ENCODE data around the gene KLK7.
A peak's percentile ranks its signal among the peaks of the same experiment; 100 is the strongest.

Gene KLK7

GRCh38 chr19:51022526-51022925 is 38.8 kb upstream of the KLK7 start:
- no peaks in the 10 kb centered on the region for H4K20me1 ChIP-seq (ENCODE audit: low read depth, low read length)
- H3K79me2 ChIP-seq (ENCODE audit: insufficient read depth, low read length) = no peaks in the 10 kb centered on the region
- H3K27ac ChIP-seq (ENCODE audit: low read depth, low read length) = no peak overlapping the region
- H3K9me3 ChIP-seq (ENCODE audit: insufficient read depth, low read length) = no peaks in the 10 kb centered on the region
- no peaks in the 10 kb centered on the region for H3K36me3 ChIP-seq (ENCODE audit: low read length)
- H3K9ac ChIP-seq (ENCODE audit: low read length) = no peak overlapping the region
- TF ChIP-seq EZH2phosphoT487 (conservative IDR thresholded peaks at IDR 0.05; ENCODE audit: low read length) (no peak), CTCF (IDR thresholded peaks at IDR 0.05; ENCODE audit: insufficient read depth, low read length, poor library complexity, severe bottlenecking) (no peak)
- H3F3A ChIP-seq (ENCODE audit: insufficient read depth) = no peaks in the 10 kb centered on the region
- no peaks in the 10 kb centered on the region for H3K9me2 ChIP-seq (replicated peaks; ENCODE audit: insufficient read depth, low read length)
- no peak overlapping the region for H3K4me3 ChIP-seq (ENCODE audit: insufficient read depth, low read length, poor library complexity, severe bottlenecking)
- no peaks in the 10 kb centered on the region for H3K27me3 ChIP-seq (ENCODE audit: low read length)
- no peak overlapping the region for H3K4me2 ChIP-seq (ENCODE audit: low read depth, low read length, poor library complexity, severe bottlenecking)
- no peak overlapping the region for H2AFZ ChIP-seq (ENCODE audit: low read depth, low read length, severe bottlenecking)

GRCh38 chr19:51020988-51021651 is 37.4 kb upstream of the KLK7 start:
- no peak overlapping the region for H3K4me3 ChIP-seq (ENCODE audit: insufficient read depth, low read length, poor library complexity, severe bottlenecking)
- H3K79me2 ChIP-seq (ENCODE audit: insufficient read depth, low read length) = no peaks in the 10 kb centered on the region
- H4K20me1 ChIP-seq (ENCODE audit: low read depth, low read length) = no peaks in the 10 kb centered on the region
- H3K27me3 ChIP-seq (ENCODE audit: low read length) = no peaks in the 10 kb centered on the region
- no peak for TF ChIP-seq EZH2phosphoT487 (conservative IDR thresholded peaks at IDR 0.05; ENCODE audit: low read length)
- TF ChIP-seq CTCF (IDR thresholded peaks at IDR 0.05; ENCODE audit: insufficient read depth, low read length, poor library complexity, severe bottlenecking) = peak; percentile 56
- no peak overlapping the region for H3K27ac ChIP-seq (ENCODE audit: low read depth, low read length)
- H3K36me3 ChIP-seq (ENCODE audit: low read length) = no peaks in the 10 kb centered on the region
- H3K9me3 ChIP-seq (ENCODE audit: insufficient read depth, low read length) = no peaks in the 10 kb centered on the region
- no peak overlapping the region for H2AFZ ChIP-seq (ENCODE audit: low read depth, low read length, severe bottlenecking)
- no peak overlapping the region for H3K4me2 ChIP-seq (ENCODE audit: low read depth, low read length, poor library complexity, severe bottlenecking)
- H3K9ac ChIP-seq (ENCODE audit: low read length) = no peak overlapping the region
- no peaks in the 10 kb centered on the region for H3F3A ChIP-seq (ENCODE audit: insufficient read depth)
- no peaks in the 10 kb centered on the region for H3K9me2 ChIP-seq (replicated peaks; ENCODE audit: insufficient read depth, low read length)

GRCh38 chr19:51019544-51019925 is 35.8 kb upstream of the KLK7 start, which contains the start of gene KLK10:
Gene KLK10, minus strand, starts transcription at chr19:51019709. Its CDS starts 579 bp downstream, at chr19:51019130.
- Histone ChIP-seq H3K9ac (ENCODE audit: low read length) (no peak within 1 kb of the TSS), H3F3A (ENCODE audit: insufficient read depth) (no peaks in the 10 kb centered on the region), H3K4me2 (ENCODE audit: low read depth, low read length, poor library complexity, severe bottlenecking) (no peak within 1 kb of the TSS), H3K36me3 (ENCODE audit: low read length) (no peaks in the 10 kb centered on the region), H3K27ac (ENCODE audit: low read depth, low read length) (no peak within 1 kb of the TSS), H4K20me1 (ENCODE audit: low read depth, low read length) (no peaks in the 10 kb centered on the region), H3K9me2 (replicated peaks; ENCODE audit: insufficient read depth, low read length) (no peaks in the 10 kb centered on the region), H3K27me3 (ENCODE audit: low read length) (no peaks in the 10 kb centered on the region), H3K4me3 (ENCODE audit: insufficient read depth, low read length, poor library complexity, severe bottlenecking) (no peak within 1 kb of the TSS), H2AFZ (ENCODE audit: low read depth, low read length, severe bottlenecking) (no peak within 1 kb of the TSS), H3K79me2 (ENCODE audit: insufficient read depth, low read length) (no peaks in the 10 kb centered on the region), H3K9me3 (ENCODE audit: insufficient read depth, low read length) (no peaks in the 10 kb centered on the region)
- no peak for TF ChIP-seq CTCF (IDR thresholded peaks at IDR 0.05; ENCODE audit: insufficient read depth, low read length, poor library complexity, severe bottlenecking)
- TF ChIP-seq EZH2phosphoT487 (conservative IDR thresholded peaks at IDR 0.05; ENCODE audit: low read length) = no peak

Measured in SU-DHL-6 (cell line).